ENCODE measurements around the gene ZFAND6.

The ZFAND6 gene

GRCh38 chr15:80107774-80108173 is 48.3 kb downstream of the ZFAND6 start:
- TF ChIP-seq, protein P1, sequence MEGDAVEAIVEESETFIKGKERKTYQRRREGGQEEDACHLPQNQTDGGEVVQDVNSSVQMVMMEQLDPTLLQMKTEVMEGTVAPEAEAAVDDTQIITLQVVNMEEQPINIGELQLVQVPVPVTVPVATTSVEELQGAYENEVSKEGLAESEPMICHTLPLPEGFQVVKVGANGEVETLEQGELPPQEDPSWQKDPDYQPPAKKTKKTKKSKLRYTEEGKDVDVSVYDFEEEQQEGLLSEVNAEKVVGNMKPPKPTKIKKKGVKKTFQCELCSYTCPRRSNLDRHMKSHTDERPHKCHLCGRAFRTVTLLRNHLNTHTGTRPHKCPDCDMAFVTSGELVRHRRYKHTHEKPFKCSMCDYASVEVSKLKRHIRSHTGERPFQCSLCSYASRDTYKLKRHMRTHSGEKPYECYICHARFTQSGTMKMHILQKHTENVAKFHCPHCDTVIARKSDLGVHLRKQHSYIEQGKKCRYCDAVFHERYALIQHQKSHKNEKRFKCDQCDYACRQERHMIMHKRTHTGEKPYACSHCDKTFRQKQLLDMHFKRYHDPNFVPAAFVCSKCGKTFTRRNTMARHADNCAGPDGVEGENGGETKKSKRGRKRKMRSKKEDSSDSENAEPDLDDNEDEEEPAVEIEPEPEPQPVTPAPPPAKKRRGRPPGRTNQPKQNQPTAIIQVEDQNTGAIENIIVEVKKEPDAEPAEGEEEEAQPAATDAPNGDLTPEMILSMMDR (IDR thresholded peaks at IDR 0.05; ENCODE audit: poor library complexity, severe bottlenecking), result no peak
- ATAC-seq (ENCODE audit: low read depth) (no peak), DNase-seq (ENCODE audit: low spot score) (no peak)
- no peaks in the 10 kb centered on the region for H3K9me3 ChIP-seq (ENCODE audit: severe bottlenecking)
- no peak overlapping the region for H3K27ac ChIP-seq (ENCODE audit: poor library complexity, severe bottlenecking)
- peaks cover 28% of the 10 kb centered on the region for H3K4me1 ChIP-seq (ENCODE audit: insufficient read depth, poor library complexity, severe bottlenecking)
- H3K36me3 ChIP-seq (ENCODE audit: low read depth), result peaks cover 4% of the 10 kb centered on the region; the same call in 1 of the 2 replicates
- H3K27me3 ChIP-seq (ENCODE audit: insufficient read depth, poor library complexity, severe bottlenecking), result no peaks in the 10 kb centered on the region
- H3K4me3 ChIP-seq (ENCODE audit: severe bottlenecking), result no peak overlapping the region

DNA sequence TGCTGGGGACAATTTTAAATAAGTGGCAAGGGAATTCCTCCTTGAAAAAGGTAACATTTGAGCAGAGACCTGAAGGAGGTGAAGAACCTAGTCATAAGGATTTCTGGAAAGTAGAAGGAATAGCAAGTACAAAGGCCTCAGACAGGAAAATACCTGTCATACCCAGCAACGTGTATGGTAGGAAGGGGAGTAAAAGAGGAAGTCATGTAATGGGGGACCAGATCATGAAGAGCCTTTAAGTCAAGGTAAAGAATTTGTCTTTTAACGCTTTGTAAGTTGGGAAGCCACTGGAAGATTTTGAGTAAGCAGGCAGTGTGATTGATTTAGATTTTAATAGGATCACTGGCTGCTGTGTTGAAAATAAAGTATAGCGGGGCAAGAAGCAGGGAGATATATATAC is 49.9 kb downstream of the ZFAND6 start:
- Histone ChIP-seq H3K27me3 (ENCODE audit: insufficient read depth, poor library complexity, severe bottlenecking) (no peaks in the 10 kb centered on the region), H3K4me1 (ENCODE audit: insufficient read depth, poor library complexity, severe bottlenecking) (peaks cover 28% of the 10 kb centered on the region), H3K36me3 (ENCODE audit: low read depth) (peaks cover 4% of the 10 kb centered on the region; the same call in 1 of the 2 replicates), H3K4me3 (ENCODE audit: severe bottlenecking) (no peak overlapping the region), H3K27ac (ENCODE audit: poor library complexity, severe bottlenecking) (no peak overlapping the region), H3K9me3 (ENCODE audit: severe bottlenecking) (no peaks in the 10 kb centered on the region)
- DNase-seq (ENCODE audit: low spot score) (no peak), ATAC-seq (ENCODE audit: low read depth) (no peak)
- TF ChIP-seq, protein P1 (IDR thresholded peaks at IDR 0.05; ENCODE audit: poor library complexity, severe bottlenecking), result no peak

DNA sequence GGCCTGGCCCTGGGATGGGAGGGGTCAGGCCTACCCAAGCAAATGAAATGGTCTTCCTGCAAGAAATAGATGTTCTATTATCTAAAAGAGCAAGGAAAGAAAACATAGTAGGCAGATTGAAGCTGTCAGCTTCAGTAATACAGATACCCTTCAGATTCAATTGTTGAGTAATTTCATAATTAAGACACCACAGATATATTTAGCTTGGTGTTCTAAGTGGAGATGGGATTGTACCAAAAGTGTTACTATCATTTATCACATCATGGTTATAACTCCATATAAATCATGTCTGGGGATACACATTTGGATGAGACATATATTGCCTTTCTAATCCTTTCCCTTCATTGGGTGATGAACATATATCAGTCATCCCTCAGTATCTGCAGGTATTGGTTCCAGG is 51.4 kb downstream of the ZFAND6 start:
- TF ChIP-seq, protein P1 (IDR thresholded peaks at IDR 0.05; ENCODE audit: poor library complexity, severe bottlenecking), result no peak
- Histone ChIP-seq H3K4me3 (ENCODE audit: severe bottlenecking) (no peak overlapping the region), H3K27ac (ENCODE audit: poor library complexity, severe bottlenecking) (no peak overlapping the region), H3K36me3 (ENCODE audit: low read depth) (no peaks in the 10 kb centered on the region), H3K9me3 (ENCODE audit: severe bottlenecking) (no peaks in the 10 kb centered on the region), H3K4me1 (ENCODE audit: insufficient read depth, poor library complexity, severe bottlenecking) (peaks cover 15% of the 10 kb centered on the region), H3K27me3 (ENCODE audit: insufficient read depth, poor library complexity, severe bottlenecking) (no peaks in the 10 kb centered on the region)
- ATAC-seq (ENCODE audit: low read depth) (no peak), DNase-seq (ENCODE audit: low spot score) (no peak)

- TF ChIP-seq, protein P1 (IDR thresholded peaks at IDR 0.05; ENCODE audit: poor library complexity, severe bottlenecking), result no peak
- H3K9me3 ChIP-seq (ENCODE audit: severe bottlenecking), result no peaks in the 10 kb centered on the region
- H3K4me1 ChIP-seq (ENCODE audit: insufficient read depth, poor library complexity, severe bottlenecking), result peaks cover 7% of the 10 kb centered on the region
- no peak for ATAC-seq (ENCODE audit: low read depth)
- no peaks in the 10 kb centered on the region for H3K36me3 ChIP-seq (ENCODE audit: low read depth)
- H3K27ac ChIP-seq (ENCODE audit: poor library complexity, severe bottlenecking), result no peak overlapping the region
- H3K27me3 ChIP-seq (ENCODE audit: insufficient read depth, poor library complexity, severe bottlenecking), result no peaks in the 10 kb centered on the region
- no peak overlapping the region for H3K4me3 ChIP-seq (ENCODE audit: severe bottlenecking)
- no peak for DNase-seq (ENCODE audit: low spot score)
These were observed 54.6 kb downstream of the ZFAND6 start for GRCh38 chr15:80114114-80114513.

- Histone ChIP-seq H3K27me3 (ENCODE audit: insufficient read depth, poor library complexity, severe bottlenecking) (no peaks in the 10 kb centered on the region), H3K4me1 (ENCODE audit: insufficient read depth, poor library complexity, severe bottlenecking) (peaks cover 7% of the 10 kb centered on the region), H3K4me3 (ENCODE audit: severe bottlenecking) (no peak overlapping the region), H3K27ac (ENCODE audit: poor library complexity, severe bottlenecking) (no peak overlapping the region), H3K36me3 (ENCODE audit: low read depth) (peaks cover 6% of the 10 kb centered on the region), H3K9me3 (ENCODE audit: severe bottlenecking) (no peaks in the 10 kb centered on the region)
- ATAC-seq (ENCODE audit: low read depth), result no peak
- DNase-seq (ENCODE audit: low spot score), result no peak
- TF ChIP-seq, protein P1 (IDR thresholded peaks at IDR 0.05; ENCODE audit: poor library complexity, severe bottlenecking), result no peak
These were observed 55.5 kb downstream of the ZFAND6 start for GRCh38 chr15:80115021-80115420.
